DOHH2 (cell line): ENCODE data around the gene STT3B.

Experiments used
- H3F3A ChIP-seq: fragments of 200-600 bp; sonication (generic), shearing (Covaris generic); 2 replicates; pipeline ENCODE4 v1.6.0; 2016; ENCODE audit warnings: antibody characterized with exemption, mild to moderate bottlenecking; ENCODE audit not compliant: control insufficient read depth, insufficient read depth
- H3K27ac ChIP-seq: fragments of 200-600 bp; sonication (generic); 2 replicates; pipeline ENCODE4 v1.5.1; 2014; ENCODE audit warnings: low read depth, mild to moderate bottlenecking, low read length, moderate library complexity
- H3K27me3 ChIP-seq: fragments of 200-600 bp; sonication (generic); 2 replicates; pipeline ENCODE4 v1.6.1; 2014; ENCODE audit warnings: mild to moderate bottlenecking, low read length, mixed read lengths; ENCODE audit not compliant: control insufficient read depth
- H3K36me3 ChIP-seq: fragments of 200-600 bp; sonication (generic); 2 replicates; pipeline ENCODE4 v1.6.1; 2014; ENCODE audit warnings: mild to moderate bottlenecking, low read length, moderate library complexity, mixed read lengths; ENCODE audit not compliant: control insufficient read depth
- H3K4me1 ChIP-seq: fragments of 200-600 bp; sonication (generic); 2 replicates; pipeline ENCODE4 v1.6.1; 2014; ENCODE audit warnings: mild to moderate bottlenecking, low read length, mixed read lengths; ENCODE audit not compliant: control insufficient read depth
- H3K4me2 ChIP-seq: fragments of 200-600 bp; sonication (generic); 2 replicates; pipeline ENCODE4 v1.6.0; 2014; ENCODE audit warnings: mild to moderate bottlenecking, low read length, moderate library complexity
- H3K4me3 ChIP-seq: fragments of 200-600 bp; sonication (generic); 2 replicates; pipeline ENCODE4 v1.5.1; 2014; ENCODE audit warnings: mild to moderate bottlenecking, low read length, mixed read lengths
- H3K79me2 ChIP-seq: fragments of 200-600 bp; sonication (generic); 2 replicates; pipeline ENCODE4 v1.6.1; 2014; ENCODE audit warnings: mild to moderate bottlenecking, low read length, mixed read lengths; ENCODE audit not compliant: control insufficient read depth
- H3K9me2 ChIP-seq: fragments of 200-600 bp; sonication (generic); replicated peaks from 2 replicates; pipeline ENCODE4 v1.6.1; 2014; ENCODE audit warnings: mild to moderate bottlenecking, low read length, mixed read lengths; ENCODE audit not compliant: control insufficient read depth
- H3K9me3 ChIP-seq: fragments of 200-600 bp; sonication (generic); 2 replicates; pipeline ENCODE4 v1.6.1; 2014; ENCODE audit warnings: antibody characterized with exemption, low read length, mixed read lengths; ENCODE audit not compliant: control insufficient read depth, insufficient read depth
- H4K20me1 ChIP-seq: fragments of 200-600 bp; sonication (generic); 2 replicates; pipeline ENCODE4 v1.6.0; 2014; ENCODE audit warnings: low read depth, mild to moderate bottlenecking, antibody characterized with exemption, low read length, moderate library complexity; ENCODE audit not compliant: control insufficient read depth, insufficient read depth
- EZH2phosphoT487 ChIP-seq: fragments of 200-600 bp; sonication (generic); IDR thresholded peaks from 2 replicates; pipeline ENCODE4 v1.6.1; 2017; ENCODE audit warnings: borderline replicate concordance, mild to moderate bottlenecking, antibody characterized with exemption, low read length, moderate library complexity, mixed read lengths
- TF ChIP-seq, protein P1 (sequence below): fragments of 200-600 bp; sonication (generic); IDR thresholded peaks from one replicate; pipeline ENCODE4 v1.5.1; 2014; ENCODE audit warnings: antibody characterized with exemption, mild to moderate bottlenecking, low read depth, low read length; ENCODE audit not compliant: poor library complexity, severe bottlenecking

STT3B gene

DNA sequence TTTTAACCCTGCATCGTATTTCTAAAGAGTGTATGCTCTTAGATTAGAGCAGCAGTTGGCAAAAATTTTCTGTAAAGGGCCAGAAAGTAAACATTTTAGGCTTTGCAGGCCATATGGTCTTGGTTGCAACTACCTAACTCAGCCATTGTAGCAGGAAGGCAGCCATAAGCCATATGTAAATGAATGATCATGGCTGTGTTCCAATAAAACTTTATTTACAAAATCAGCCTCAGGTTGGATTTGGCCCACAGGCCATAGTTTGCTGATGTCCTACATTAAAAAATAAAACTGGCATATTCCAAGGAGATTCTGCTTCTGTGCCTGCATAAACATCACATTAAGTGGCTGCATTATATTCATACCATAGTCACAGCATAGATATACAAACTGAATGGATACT is 134.9 kb downstream of the STT3B start:
- no peaks in the 10 kb centered on the region for H3K4me1 ChIP-seq
- peaks cover 84% of the 10 kb centered on the region for H3K36me3 ChIP-seq
- H3K4me2 ChIP-seq: no peak overlapping the region
- no peaks in the 10 kb centered on the region for H3F3A ChIP-seq
- H3K27ac ChIP-seq: no peak overlapping the region
- no peaks in the 10 kb centered on the region for H3K79me2 ChIP-seq
- H3K4me3 ChIP-seq: no peak overlapping the region
- no peaks in the 10 kb centered on the region for H3K9me3 ChIP-seq
- no peaks in the 10 kb centered on the region for H3K9me2 ChIP-seq
- H3K27me3 ChIP-seq: no peaks in the 10 kb centered on the region
- TF ChIP-seq, protein P1, sequence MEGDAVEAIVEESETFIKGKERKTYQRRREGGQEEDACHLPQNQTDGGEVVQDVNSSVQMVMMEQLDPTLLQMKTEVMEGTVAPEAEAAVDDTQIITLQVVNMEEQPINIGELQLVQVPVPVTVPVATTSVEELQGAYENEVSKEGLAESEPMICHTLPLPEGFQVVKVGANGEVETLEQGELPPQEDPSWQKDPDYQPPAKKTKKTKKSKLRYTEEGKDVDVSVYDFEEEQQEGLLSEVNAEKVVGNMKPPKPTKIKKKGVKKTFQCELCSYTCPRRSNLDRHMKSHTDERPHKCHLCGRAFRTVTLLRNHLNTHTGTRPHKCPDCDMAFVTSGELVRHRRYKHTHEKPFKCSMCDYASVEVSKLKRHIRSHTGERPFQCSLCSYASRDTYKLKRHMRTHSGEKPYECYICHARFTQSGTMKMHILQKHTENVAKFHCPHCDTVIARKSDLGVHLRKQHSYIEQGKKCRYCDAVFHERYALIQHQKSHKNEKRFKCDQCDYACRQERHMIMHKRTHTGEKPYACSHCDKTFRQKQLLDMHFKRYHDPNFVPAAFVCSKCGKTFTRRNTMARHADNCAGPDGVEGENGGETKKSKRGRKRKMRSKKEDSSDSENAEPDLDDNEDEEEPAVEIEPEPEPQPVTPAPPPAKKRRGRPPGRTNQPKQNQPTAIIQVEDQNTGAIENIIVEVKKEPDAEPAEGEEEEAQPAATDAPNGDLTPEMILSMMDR: no peak
- no peak for TF ChIP-seq EZH2phosphoT487
- H4K20me1 ChIP-seq: no peaks in the 10 kb centered on the region

DNA sequence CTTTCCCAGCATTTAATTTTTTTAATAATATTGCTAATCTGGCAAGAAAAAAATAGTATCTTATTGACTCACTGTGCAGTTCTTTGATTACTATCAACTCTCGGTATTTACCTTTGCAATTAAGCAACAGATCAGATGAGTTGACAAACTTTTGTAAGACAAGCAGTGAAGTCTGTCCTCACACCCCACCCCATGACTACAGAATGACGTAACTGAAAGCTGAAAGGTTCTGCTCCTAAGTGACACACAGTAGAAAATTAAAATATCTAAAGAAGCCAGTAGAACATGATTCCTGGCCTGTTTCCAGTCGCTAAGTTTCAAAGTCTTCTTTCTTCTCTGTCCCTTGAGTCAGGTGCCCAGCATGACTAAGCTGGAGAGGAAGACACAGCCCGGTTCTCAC is 135.5 kb downstream of the STT3B start:
- no peak overlapping the region for H3K4me2 ChIP-seq
- H3K4me1 ChIP-seq: no peaks in the 10 kb centered on the region
- H3K4me3 ChIP-seq: no peak overlapping the region
- no peaks in the 10 kb centered on the region for H4K20me1 ChIP-seq
- H3K27ac ChIP-seq: no peak overlapping the region
- no peaks in the 10 kb centered on the region for H3K9me2 ChIP-seq
- H3K79me2 ChIP-seq: no peaks in the 10 kb centered on the region
- H3K36me3 ChIP-seq: peaks cover 83% of the 10 kb centered on the region
- TF ChIP-seq EZH2phosphoT487: no peak
- TF ChIP-seq, protein P1: no peak
- no peaks in the 10 kb centered on the region for H3K9me3 ChIP-seq
- H3K27me3 ChIP-seq: no peaks in the 10 kb centered on the region
- no peaks in the 10 kb centered on the region for H3F3A ChIP-seq

DNA sequence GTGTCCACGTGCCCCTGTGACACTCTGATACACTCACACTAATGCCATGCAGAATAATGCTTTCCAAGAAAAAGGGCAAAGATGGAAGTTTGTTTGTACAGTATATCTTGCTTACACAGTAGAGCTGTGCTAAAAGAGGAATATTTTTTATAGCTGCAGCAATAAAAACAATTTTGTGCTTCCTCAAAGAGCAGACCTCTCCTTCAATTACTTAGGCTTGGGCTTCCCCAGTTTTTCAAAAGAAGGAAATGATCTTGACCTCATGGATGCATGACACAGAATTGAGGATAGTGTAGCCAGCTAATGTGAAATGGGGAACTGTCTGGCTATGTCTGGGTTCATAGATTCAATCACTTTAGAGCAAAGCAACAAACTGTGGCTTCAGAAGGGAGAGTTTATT is 137.4 kb downstream of the STT3B start:
- no peaks in the 10 kb centered on the region for H4K20me1 ChIP-seq
- no peak overlapping the region for H3K4me2 ChIP-seq
- H3K4me1 ChIP-seq: no peaks in the 10 kb centered on the region
- H3K4me3 ChIP-seq: no peak overlapping the region
- H3F3A ChIP-seq: no peaks in the 10 kb centered on the region
- H3K36me3 ChIP-seq: peaks cover 72% of the 10 kb centered on the region
- TF ChIP-seq, protein P1: no peak
- TF ChIP-seq EZH2phosphoT487: no peak
- no peaks in the 10 kb centered on the region for H3K9me3 ChIP-seq
- no peak overlapping the region for H3K27ac ChIP-seq
- H3K9me2 ChIP-seq: no peaks in the 10 kb centered on the region
- no peaks in the 10 kb centered on the region for H3K79me2 ChIP-seq
- H3K27me3 ChIP-seq: no peaks in the 10 kb centered on the region

DNA sequence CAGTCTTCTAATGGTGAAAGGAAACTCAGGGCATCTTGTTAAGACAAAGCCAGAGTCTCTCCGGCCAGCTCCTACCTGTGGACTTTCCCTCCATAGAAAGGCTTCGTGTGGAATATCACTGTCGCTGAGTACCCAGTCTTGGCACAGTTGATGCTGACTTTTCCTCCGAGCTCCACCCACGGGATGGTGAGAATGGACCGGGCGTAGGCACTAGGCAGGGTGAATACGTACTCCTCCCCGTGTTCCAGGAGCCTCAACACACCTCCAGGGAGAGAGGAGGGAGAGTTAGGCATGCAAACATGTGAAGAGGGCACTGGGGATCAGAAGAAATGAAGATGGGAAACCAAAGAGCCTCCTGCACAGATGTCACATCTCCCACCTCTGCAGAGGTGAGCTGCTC is 138.0 kb downstream of the STT3B start:
- Histone ChIP-seq H3F3A (no peaks in the 10 kb centered on the region), H3K9me2 (no peaks in the 10 kb centered on the region), H3K4me1 (no peaks in the 10 kb centered on the region), H3K36me3 (peaks cover 70% of the 10 kb centered on the region), H4K20me1 (no peaks in the 10 kb centered on the region), H3K9me3 (no peaks in the 10 kb centered on the region), H3K27me3 (no peaks in the 10 kb centered on the region), H3K79me2 (no peaks in the 10 kb centered on the region), H3K27ac (no peak overlapping the region), H3K4me2 (no peak overlapping the region), H3K4me3 (no peak overlapping the region)
- TF ChIP-seq EZH2phosphoT487: no peak
- TF ChIP-seq, protein P1: no peak
